Activated CD4-positive, alpha-beta T cell treated with anti-CD3 and anti-CD28 coated beads, Interleukin-2, Interleukin-4, amounts not matched to agents 100 ng/mL and 50 ng/mL, durations not matched to agents 16 hours and 8 hours (primary cell): ENCODE data around the gene KRT23.

Source experiments
- DNase-seq: peaks from one replicate; pipeline ENCODE4 v3.0.0-alpha.2; 2020; ENCODE audit warnings: low spot score

Gene KRT23

DNA sequence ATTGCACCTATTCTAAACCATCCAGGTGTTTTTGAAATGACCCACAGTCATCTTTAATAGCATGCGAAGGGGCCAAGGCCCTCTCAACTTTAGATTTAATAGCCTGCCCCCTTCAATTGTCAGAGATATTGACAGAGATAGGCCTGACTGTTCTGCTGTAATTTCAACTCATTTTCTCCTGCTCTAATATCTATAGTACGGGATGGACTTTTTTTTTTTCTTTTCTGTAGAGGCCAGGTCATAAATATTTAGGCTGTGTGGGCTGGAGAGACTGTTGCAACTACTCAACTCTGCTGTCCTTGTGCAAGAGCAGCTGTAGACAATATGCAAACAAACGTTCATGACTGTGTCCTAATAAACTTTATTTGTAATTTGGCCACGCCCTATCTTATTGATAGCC lies 27.7 kb downstream of the KRT23 start:
- DNase-seq: no peak

DNA sequence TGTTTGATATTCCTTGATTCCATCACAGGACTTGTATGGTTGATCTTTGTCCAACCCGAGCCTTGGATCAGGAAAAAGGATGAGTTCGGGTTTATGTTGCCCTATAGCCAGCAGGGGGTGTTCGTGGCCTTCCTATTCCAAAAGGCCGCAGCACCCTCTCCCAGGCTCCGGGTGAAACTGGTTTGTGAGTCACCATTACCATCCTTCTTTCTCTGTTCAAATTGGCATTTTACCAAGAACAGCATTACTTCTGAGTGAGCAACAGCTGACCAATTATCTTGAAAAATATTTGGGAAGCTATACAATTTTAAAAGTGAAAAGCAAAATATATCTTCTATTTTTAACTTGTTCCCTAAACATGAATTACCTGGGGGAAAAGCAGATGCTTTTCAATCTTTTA lies 28.1 kb downstream of the KRT23 start:
- peak; percentile 73 for DNase-seq

DNA sequence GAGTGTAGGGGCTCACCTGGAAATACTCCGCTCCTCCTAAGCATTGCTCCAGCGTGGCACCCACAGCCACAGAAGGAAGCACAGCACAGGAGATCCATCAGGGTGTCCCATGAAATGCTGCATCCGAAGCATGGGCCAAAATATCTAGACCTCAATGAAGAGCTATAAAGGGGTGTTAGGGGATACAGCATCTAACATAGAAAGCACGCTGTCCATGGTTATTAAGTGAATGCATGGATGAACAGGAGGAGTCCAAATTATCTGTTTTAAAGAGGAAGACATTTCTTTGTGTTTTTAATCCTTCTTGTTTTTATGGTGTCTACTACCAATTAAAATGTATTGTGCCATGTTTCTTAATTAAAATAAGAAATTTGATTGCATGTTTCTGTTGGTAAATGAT lies 30.8 kb downstream of the KRT23 start:
- no peak for DNase-seq

DNA sequence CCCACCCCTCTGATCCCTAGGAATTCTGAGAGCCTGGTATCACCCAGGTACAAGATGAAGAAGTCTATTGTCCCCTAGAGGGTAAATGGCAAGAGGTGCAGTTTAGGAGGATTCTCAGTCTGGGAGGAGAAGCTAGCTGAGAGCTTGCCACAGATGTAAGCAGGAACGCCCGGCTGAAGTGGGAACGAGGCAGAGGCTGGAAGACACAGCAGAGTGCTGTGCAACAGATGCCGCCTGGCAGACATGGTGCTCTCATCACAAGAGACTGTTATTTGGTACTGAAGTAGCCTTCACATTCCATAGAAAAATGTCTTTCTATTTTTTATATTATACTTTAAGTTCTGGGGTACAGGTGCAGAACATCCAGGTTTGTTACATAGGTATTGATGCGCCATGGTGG lies 32.1 kb downstream of the KRT23 start:
- no peak for DNase-seq

DNA sequence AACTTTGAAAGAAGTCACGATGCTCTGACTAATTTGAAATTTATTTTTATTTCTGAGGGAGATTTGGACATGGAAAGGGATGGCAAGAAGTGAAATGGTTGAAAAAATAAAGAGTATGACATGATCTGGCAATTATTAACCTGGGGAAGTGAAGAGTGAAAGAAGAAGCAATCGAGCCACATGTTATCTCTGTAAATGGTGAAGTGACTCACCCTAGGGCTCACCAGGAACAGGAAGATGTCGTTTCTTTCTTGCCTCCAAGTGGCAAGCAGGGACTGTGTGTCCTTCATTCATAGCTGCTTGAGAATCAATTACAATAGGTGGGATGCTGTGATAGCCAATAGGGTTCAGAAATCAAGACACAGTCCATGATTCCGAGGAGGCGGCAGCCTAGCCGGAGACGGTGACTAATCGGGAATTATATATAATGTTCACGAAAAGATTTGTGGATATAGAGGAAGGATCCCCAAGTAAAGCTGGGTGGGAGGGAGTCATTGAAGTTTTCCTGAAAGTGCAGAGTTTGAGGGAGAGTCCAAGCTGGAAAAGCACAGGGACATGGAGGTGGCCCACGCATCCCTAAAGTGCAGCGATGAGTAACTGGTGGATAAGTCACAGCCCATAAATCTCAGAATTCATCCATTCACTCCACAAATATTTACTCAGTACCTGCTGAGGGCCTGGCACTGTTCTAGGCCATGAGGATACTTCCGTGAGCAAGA lies 34.2 kb downstream of the KRT23 start:
- DNase-seq: peak; percentile 4

DNA sequence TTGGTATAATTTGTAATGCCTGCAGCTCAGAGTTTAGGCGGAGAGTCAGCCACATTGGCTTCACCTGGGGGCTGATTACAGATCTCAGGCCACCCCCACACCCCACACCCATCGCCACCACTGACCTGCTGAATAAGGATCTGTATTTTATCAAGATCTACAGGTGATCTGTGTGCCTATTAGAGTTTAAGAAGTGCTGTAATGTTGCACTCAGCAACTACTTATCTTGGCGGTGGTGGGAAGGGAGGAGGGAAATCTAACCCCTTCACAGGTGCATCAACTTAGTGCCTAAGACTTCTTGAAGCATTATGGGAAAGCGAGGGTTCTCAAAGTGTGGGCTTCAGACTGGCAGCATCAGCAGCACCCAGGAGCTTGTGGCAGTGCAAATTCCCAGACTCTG lies 34.9 kb downstream of the KRT23 start:
- no peak for DNase-seq

DNA sequence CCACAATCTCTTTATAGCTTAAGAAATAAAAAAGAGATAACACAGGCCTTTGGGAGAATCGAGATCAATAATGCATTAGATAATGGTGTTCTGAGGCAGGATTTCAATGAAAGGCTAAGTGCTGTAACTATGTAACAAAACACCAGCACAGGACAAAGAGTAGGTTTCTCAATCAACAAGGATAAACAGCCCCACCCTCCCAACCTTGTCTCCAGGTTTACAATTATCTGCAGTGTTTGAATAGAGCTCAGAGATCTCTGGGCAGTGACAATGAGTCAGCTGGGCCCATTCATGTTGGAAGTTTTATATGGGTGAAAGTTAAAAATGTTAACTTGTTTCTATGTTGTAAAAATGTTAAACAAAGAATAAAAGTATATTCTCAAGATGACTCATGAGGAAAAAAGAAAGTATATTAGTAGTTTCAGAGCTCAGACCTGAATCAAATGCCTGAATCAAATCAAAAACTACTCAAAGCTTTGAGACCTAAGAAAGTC lies 35.4 kb downstream of the KRT23 start:
- DNase-seq: no peak

DNA sequence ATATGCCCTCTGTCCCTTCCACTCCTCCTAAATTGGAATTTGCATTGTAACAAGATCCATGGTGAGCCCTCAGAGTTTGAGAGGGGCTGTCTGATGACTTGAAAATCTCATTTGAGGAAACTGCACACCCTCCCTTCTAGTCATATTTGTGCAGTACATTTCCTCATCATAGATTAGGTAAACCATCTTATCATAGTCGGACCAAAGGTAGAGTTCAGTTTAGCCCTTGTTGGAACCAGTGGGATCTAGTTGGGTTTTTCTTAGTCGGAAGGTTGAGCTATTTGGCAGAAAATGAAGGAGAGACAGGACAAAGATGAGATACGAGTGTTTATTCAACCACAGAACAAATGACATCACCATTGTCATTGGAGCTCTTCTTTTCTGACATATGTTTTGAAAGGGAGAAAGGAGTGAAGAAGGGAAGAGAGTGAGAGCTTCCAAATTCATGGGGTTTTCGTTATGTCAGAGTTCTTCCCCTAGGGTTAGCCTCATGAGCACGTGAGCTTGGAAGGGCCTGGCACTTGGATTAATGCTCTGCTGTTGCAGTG lies 36.6 kb downstream of the KRT23 start:
- no peak for DNase-seq

DNA sequence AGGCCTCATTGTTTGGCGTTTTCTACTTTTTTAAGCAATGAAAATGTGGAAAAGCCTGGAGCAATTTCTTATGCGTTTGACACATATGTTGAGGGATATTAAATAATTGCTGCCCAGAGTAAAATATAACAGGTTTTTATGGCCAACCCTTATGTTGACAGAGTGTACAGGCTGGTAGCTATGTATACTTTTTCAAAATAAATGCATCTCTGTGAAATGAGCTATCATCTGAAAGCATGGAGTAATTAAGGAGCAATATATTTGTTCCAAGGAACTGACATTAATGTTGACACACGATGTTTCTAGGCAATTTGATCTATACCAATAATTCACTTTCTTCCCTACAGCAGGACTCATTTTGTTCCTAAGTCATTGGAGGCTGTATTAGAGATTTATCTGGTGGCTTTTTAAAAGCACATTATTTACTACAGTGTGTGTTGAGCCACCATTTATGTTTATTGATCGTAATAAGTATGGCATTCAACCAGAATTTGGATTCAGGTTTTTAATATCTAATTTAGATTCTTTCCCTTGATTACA lies 40.5 kb downstream of the KRT23 start:
- no peak for DNase-seq

DNA sequence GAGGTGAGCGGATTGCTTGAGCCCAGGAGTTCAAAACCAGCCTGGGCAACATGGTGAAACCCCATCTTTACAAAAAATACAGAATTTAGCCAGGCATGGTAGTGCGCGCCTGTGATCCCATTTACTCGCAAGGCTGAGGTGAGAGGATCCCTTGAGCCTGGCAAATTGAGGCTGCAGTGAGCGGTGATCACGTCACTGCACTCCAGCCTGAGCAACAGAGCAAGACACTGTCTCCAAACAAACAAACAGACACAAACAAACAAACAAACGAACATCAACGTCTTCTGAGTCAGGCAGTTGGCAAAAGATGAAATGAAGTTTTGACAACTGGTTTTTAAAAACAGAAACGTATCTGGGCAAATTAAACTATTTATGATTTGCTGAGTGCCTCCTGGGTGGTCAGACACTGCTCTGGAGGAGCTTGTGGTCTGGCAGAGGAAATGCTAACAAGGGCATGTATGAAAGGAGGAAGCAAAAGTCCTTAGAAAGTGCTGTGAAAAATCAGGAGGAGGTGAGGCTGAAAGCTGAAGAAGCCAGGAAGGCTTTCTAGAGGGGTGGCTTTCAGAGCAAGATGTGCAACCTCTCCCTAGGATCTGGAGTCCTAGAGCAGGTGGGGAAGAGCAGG lies 42.2 kb downstream of the KRT23 start:
- DNase-seq: no peak

DNA sequence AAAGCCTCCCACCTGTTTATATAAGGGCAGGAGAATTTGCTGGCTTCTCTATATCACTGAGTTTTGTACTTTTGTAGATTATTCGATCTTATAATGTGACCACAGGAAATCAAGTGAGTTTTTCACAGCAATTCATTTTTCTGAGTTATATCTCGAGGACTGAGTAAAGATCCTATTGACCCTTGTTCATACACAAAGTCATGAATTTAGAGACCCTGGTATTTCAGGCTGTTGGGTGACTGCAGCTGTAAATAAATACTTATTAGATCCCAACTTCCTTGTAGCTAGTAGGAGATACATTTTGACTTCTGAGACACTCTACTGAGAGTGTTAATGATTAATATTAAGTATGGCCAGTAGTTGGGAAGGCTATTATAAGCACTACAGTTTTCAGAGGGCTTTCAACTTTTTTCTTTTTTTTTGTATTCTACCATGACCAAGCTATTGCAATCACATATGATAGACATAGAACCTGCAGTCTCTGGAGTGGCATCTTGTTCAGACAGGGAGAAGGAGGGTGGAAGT lies 49.2 kb downstream of the KRT23 start:
- no peak for DNase-seq

DNA sequence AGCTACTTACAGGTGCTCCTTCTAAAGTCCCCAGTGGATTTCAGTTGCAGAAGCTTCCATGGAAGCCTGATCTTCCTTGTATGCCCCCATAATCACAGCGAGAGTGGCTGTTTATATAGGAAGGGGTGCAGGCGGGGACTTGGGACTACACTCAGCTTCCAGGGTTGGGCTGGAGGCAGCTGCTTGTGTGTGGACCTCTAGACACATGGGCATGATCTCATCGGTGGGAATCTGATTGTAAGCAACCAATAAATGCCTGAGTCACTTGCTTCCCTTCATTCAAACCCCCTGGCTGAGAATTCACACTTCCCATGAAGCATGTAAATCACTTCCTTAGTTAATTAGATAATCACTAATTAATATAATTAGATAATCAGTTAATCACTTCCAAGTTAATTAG lies 51.4 kb downstream of the KRT23 start:
- no peak for DNase-seq

DNA sequence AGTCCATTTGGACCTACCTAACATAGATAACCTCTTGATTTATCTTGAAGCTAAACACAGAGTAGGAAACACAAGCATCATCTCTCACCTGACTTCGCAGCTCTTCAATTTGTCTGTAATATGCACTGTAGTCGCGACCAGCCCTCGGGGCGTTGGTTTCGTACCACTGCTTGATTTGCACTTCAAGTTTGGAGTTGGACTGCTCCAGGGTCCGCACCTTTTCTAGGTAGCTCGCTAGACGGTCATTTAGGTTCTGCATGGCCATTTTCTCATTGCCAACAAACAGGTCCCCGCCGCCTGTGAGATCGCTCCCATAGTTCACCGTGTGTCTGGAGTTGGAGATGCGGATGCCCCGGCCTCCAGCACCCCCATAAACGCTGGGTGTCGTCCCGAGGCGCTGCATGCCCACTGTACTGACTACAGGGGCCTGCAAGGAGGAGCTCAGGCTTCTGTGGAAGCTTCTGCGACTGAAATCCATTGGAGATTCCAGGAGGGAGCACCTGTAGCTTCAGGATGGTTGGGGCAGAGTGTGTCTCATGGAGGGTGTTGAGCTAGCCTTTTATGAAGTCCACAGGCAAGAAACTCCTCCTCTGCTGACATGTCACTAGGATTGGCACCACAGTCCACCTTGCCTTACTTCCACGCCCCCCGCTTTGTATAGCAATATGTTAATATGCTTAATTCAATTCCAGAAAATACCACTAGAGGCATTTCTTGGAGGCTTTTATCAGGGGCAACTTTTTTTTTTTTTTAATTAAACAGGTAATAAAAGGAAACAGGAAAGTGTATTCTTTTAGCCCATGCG lies 52.5 kb downstream of the KRT23 start, which contains the start of gene KRT20:
Gene KRT20, minus strand, starts transcription at position 535 of the 805 bp plus-strand sequence. Its CDS starts 57 bp downstream, at position 478.
- DNase-seq: no peak

DNA sequence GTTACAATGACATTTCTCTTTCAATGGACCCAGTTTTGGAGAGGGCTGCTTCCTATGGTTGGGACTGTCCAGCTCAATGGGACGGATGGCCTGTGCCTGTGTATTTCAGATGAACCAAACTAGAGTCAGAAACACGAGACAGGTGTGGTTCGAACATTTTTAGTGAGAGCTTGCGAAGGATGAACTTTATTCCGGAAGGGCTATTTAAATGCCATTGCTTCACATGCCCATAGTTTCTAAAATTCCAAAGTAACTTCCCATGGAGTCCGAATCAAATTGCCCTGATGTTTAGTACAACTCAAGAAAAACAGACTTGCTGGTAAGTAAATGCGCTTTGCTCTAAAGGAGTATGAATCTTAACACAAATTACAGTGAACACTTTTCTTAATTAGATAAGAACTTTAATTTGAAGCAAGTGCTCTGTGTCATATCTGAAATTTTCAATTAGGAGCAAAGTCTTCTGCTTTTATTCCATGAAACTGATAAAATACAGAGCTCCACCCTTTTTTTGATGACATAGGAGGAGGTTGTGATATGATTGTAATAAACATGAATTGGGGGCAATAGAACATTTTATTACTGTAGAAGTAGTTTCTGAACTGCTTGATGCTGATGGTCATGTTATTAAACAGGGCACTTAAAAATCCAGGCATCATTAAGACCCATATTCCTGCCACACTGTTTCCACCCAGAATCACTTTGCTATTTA lies 53.7 kb downstream of the KRT23 start:
- DNase-seq: no peak

DNA sequence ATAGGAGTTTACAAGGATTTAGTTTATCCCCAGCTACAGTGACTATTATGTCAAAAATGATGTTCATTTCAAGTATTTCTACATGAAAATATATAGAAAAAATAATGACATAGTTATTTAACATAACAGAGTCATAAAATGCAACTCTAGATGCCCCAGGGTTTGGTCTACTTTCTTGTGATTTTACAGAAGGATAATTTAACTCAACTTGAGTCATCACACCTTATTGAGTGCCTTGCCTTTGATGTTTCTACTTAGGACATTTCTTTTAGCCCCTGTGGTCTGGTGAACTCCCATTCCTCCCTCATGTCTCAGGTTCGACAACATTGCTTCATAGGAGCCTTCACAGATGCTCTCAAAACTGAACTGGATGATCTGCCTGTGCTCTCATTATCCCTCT lies 54.4 kb downstream of the KRT23 start:
- DNase-seq: no peak

DNA sequence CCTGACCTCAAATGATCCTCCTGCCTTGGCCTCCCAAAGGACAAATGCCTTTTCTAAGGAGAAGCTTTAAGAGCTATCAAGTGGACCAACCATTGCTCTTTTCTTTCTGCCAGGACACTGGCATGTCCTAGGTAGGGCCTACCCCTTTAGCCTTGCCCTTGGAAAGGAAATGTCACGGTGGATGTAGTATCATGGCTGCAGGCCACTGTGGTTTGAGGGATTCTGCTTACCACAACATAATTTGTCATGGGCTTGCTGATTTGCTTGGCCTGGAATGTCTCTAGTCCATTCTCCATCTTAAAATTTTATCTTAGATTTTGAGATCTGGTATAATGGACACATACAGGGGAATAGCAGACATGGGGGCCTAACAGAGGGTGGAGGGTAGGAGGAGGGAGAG lies 58.4 kb downstream of the KRT23 start:
- no peak for DNase-seq

DNA sequence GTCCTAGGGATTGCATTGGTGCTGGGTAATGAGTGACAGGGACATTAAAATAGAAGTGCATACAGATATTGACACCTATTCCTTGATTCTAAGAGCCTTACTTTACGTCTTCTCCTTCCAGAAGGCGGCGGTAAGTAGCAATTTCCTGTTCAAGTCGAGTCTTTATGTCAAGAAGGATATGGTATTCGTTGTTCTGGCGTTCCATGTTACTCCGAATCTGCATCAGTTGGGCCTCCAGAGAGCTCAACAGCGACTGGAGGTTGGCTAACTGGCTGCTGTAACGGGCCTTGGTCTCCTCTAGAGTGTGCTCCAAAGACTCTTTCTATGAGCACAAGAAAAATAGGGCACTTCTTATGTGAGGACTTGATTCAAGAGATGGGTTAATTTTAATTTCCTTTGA lies 59.4 kb downstream of the KRT23 start:
- DNase-seq: no peak

DNA sequence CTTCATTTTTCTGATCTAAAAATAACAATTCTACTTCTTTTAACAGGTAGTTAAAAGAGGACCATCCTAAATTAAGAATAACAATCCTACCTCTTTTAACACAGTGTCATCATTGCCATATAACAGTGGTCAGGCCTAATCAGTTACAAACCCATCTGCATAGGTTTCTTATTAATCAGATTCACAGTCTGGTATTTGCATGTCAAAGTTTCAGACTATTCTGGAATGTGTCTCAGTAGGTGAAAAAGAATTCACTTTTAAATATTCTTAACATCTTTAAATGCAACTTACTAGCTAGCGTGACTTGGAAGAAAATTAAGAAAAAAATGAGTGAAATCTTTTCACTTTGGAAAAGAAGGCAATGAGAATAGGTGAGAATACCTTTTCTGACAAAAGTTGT lies 63.6 kb downstream of the KRT23 start:
- no peak for DNase-seq

DNA sequence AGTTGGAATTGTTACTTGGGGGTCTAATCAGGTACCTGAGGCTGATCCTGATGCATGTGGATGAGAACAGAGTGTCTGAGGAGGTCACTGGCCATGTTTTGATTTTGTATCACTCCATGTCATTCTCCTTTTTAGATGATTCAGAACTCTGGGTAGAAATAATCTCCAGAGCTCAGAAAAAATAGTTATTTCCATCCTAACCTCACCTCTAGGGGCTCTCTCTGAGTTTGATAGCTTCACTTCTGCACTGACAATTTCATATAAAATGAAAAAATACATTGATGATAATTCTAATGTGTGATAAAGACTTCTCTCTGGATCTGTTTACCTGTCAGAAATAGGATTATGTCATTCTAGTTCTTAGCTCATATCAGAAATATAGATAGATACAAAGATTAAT lies 64.2 kb downstream of the KRT23 start:
- no peak for DNase-seq
